WTC11 (cell line): ENCODE measurements around the gene TTC28.

Experiments
- CREB1 ChIP-seq: sonication (generic); formaldehyde crosslinking; IDR thresholded peaks from 2 replicates; pipeline ENCODE4 v1.8.0; 2023; ENCODE audit warnings: mild to moderate bottlenecking, missing genetic modification reagents
- CTCF ChIP-seq: fragments of 200-600 bp; IDR thresholded peaks from 2 replicates; pipeline ENCODE4 v1.8.0; 2022; ENCODE audit warnings: antibody characterized with exemption
- MLX ChIP-seq: sonication (generic); formaldehyde crosslinking; IDR thresholded peaks from 2 replicates; pipeline ENCODE4 v1.8.1; 2023; ENCODE audit warnings: mild to moderate bottlenecking, missing genetic modification reagents, moderate library complexity
- PRDM15 ChIP-seq: sonication (generic); formaldehyde crosslinking; IDR thresholded peaks from 2 replicates; pipeline ENCODE4 v1.8.0; 2022; ENCODE audit warnings: missing genetic modification reagents

GRCh38 chr22:28077166-28077565, 602.5 kb downstream of the TTC28 start:
- TF ChIP-seq PRDM15 (CRISPR knock-in tag) (no peak), CTCF (no peak), CREB1 (CRISPR knock-in tag) (no peak), MLX (no peak)
